Rectal smooth muscle tissue (tissue), 1 donor: ENCODE measurements around the gene HS1BP3.

Experiments used
- H3K27ac ChIP-seq: one replicate; pipeline ENCODE4 v1.7.0; 2013; ENCODE audit warnings: low read depth, low read length, inconsistent platforms
- H3K27me3 ChIP-seq: one replicate; pipeline ENCODE4 v1.7.0; 2013; ENCODE audit warnings: low read length; ENCODE audit not compliant: control insufficient read depth, insufficient read depth
- H3K36me3 ChIP-seq: one replicate; pipeline ENCODE4 v1.7.0; 2013; ENCODE audit warnings: low read length; ENCODE audit not compliant: control insufficient read depth, insufficient read depth
- H3K4me1 ChIP-seq: one replicate; pipeline ENCODE4 v1.7.0; 2013; ENCODE audit warnings: low read length; ENCODE audit not compliant: control insufficient read depth, insufficient read depth
- H3K4me3 ChIP-seq: one replicate; pipeline ENCODE4 v1.7.0; 2013; ENCODE audit warnings: low read length
- H3K9ac ChIP-seq: one replicate; pipeline ENCODE4 v1.7.0; 2013; ENCODE audit warnings: low read length

The HS1BP3 gene

GRCh38 chr2:20619624-20620024, 31.3 kb downstream of the HS1BP3 start:
- peaks cover 60% of the 10 kb centered on the region for H3K4me1 ChIP-seq
- no peak overlapping the region for H3K9ac ChIP-seq
- H3K27me3 ChIP-seq: no peaks in the 10 kb centered on the region
- H3K36me3 ChIP-seq: peaks cover 14% of the 10 kb centered on the region
- H3K27ac ChIP-seq: peak overlapping the region; percentile 99
- H3K4me3 ChIP-seq: no peak overlapping the region

- peaks cover 9% of the 10 kb centered on the region for H3K36me3 ChIP-seq
- H3K4me3 ChIP-seq: no peak overlapping the region
- H3K27ac ChIP-seq: peak overlapping the region; percentile 99
- peak overlapping the region; percentile 1 for H3K9ac ChIP-seq
- no peaks in the 10 kb centered on the region for H3K27me3 ChIP-seq
- peaks cover 65% of the 10 kb centered on the region for H3K4me1 ChIP-seq
Observed at GRCh38 chr2:20618886-20619521, 31.9 kb downstream of the HS1BP3 start.

- peaks cover 71% of the 10 kb centered on the region for H3K4me1 ChIP-seq
Observed at GRCh38 chr2:20618468-20618885, 32.4 kb downstream of the HS1BP3 start.

GRCh38 chr2:20617892-20618467, 32.9 kb downstream of the HS1BP3 start:
- Histone ChIP-seq H3K4me1 (peaks cover 74% of the 10 kb centered on the region), H3K9ac (no peak overlapping the region), H3K27ac (peak overlapping the region; percentile 99), H3K36me3 (peaks cover 6% of the 10 kb centered on the region), H3K4me3 (no peak overlapping the region), H3K27me3 (no peaks in the 10 kb centered on the region)

More at GRCh38 chr2:20618468-20618885, 32.4 kb downstream of the HS1BP3 start:
- H3K9ac ChIP-seq: peak overlapping the region; percentile 1
- no peaks in the 10 kb centered on the region for H3K27me3 ChIP-seq
- peaks cover 9% of the 10 kb centered on the region for H3K36me3 ChIP-seq
- H3K4me3 ChIP-seq: no peak overlapping the region
- H3K27ac ChIP-seq: peak overlapping the region; percentile 99

- peak overlapping the region; percentile 31 for H3K4me3 ChIP-seq
- H3K27me3 ChIP-seq: no peaks in the 10 kb centered on the region
- H3K36me3 ChIP-seq: peaks cover 4% of the 10 kb centered on the region
- H3K9ac ChIP-seq: peak overlapping the region; percentile 5
- H3K4me1 ChIP-seq: peaks cover 82% of the 10 kb centered on the region
- peak overlapping the region; percentile 99 for H3K27ac ChIP-seq
Observed at GRCh38 chr2:20617081-20617575, 33.8 kb downstream of the HS1BP3 start.

GRCh38 chr2:20616341-20616871, 34.5 kb downstream of the HS1BP3 start:
- H3K9ac ChIP-seq: no peak overlapping the region
- peaks cover 89% of the 10 kb centered on the region for H3K4me1 ChIP-seq
- H3K36me3 ChIP-seq: peaks cover 4% of the 10 kb centered on the region
- no peaks in the 10 kb centered on the region for H3K27me3 ChIP-seq
- no peak overlapping the region for H3K4me3 ChIP-seq
- H3K27ac ChIP-seq: peak overlapping the region; percentile 99

GRCh38 chr2:20615466-20616241, 35.2 kb downstream of the HS1BP3 start:
- peaks cover 93% of the 10 kb centered on the region for H3K4me1 ChIP-seq

GRCh38 chr2:20615068-20615465, 35.8 kb downstream of the HS1BP3 start:
- H3K27me3 ChIP-seq: no peaks in the 10 kb centered on the region
- H3K4me1 ChIP-seq: peaks cover 93% of the 10 kb centered on the region
- no peak overlapping the region for H3K4me3 ChIP-seq
- H3K9ac ChIP-seq: no peak overlapping the region
- peak overlapping the region; percentile 99 for H3K27ac ChIP-seq
- H3K36me3 ChIP-seq: peaks cover under 1% of the 10 kb centered on the region

More at GRCh38 chr2:20615466-20616241, 35.2 kb downstream of the HS1BP3 start:
- no peak overlapping the region for H3K9ac ChIP-seq
- peaks cover 4% of the 10 kb centered on the region for H3K36me3 ChIP-seq
- no peaks in the 10 kb centered on the region for H3K27me3 ChIP-seq
- peak overlapping the region; percentile 99 for H3K27ac ChIP-seq
- H3K4me3 ChIP-seq: peak overlapping the region; percentile 0

- Histone ChIP-seq H3K4me3 (no peak overlapping the region), H3K9ac (no peak overlapping the region), H3K36me3 (no peaks in the 10 kb centered on the region), H3K4me1 (peaks cover 93% of the 10 kb centered on the region), H3K27ac (peak overlapping the region; percentile 99), H3K27me3 (no peaks in the 10 kb centered on the region)
Observed at GRCh38 chr2:20614201-20615067, 36.5 kb downstream of the HS1BP3 start.

GRCh38 chr2:20612925-20613916, 37.7 kb downstream of the HS1BP3 start:
- Histone ChIP-seq H3K4me3 (no peak overlapping the region), H3K27ac (peak overlapping the region; percentile 61), H3K9ac (no peak overlapping the region), H3K4me1 (peaks cover 91% of the 10 kb centered on the region), H3K36me3 (no peaks in the 10 kb centered on the region), H3K27me3 (no peaks in the 10 kb centered on the region)
